Measurements from ENCODE around the gene LTBP1. TPM values are rescaled to one million over a fixed set of nuclear protein-coding genes. Genes with fewer than 3 reads are reported as not detected.

Gene LTBP1
- total and polyA plus RNA-seq, 2 of the 13 experiments (the other 11 are each of a cell fraction or from before 2014, with no cell fraction given), result 0.12 to 0.22 TPM

- TF ChIP-seq, protein P1, sequence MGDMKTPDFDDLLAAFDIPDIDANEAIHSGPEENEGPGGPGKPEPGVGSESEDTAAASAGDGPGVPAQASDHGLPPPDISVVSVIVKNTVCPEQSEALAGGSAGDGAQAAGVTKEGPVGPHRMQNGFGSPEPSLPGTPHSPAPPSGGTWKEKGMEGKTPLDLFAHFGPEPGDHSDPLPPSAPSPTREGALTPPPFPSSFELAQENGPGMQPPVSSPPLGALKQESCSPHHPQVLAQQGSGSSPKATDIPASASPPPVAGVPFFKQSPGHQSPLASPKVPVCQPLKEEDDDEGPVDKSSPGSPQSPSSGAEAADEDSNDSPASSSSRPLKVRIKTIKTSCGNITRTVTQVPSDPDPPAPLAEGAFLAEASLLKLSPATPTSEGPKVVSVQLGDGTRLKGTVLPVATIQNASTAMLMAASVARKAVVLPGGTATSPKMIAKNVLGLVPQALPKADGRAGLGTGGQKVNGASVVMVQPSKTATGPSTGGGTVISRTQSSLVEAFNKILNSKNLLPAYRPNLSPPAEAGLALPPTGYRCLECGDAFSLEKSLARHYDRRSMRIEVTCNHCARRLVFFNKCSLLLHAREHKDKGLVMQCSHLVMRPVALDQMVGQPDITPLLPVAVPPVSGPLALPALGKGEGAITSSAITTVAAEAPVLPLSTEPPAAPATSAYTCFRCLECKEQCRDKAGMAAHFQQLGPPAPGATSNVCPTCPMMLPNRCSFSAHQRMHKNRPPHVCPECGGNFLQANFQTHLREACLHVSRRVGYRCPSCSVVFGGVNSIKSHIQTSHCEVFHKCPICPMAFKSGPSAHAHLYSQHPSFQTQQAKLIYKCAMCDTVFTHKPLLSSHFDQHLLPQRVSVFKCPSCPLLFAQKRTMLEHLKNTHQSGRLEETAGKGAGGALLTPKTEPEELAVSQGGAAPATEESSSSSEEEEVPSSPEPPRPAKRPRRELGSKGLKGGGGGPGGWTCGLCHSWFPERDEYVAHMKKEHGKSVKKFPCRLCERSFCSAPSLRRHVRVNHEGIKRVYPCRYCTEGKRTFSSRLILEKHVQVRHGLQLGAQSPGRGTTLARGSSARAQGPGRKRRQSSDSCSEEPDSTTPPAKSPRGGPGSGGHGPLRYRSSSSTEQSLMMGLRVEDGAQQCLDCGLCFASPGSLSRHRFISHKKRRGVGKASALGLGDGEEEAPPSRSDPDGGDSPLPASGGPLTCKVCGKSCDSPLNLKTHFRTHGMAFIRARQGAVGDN (CRISPR knock-in tag; IDR thresholded peaks at IDR 0.05), result peak; percentile 37; the same call in 1 of the 2 replicates
- TF ChIP-seq BCL6 (CRISPR knock-in tag; IDR thresholded peaks at IDR 0.05) (no peak), JUN (CRISPR knock-in tag; IDR thresholded peaks at IDR 0.05) (peak; percentile 82; the same call in 1 of the 2 replicates), JDP2 (CRISPR knock-in tag; IDR thresholded peaks at IDR 0.05; ENCODE audit: borderline replicate concordance) (no peak), ZNF737 (CRISPR knock-in tag; IDR thresholded peaks at IDR 0.05; ENCODE audit: borderline replicate concordance) (no peak), ZGPAT (CRISPR knock-in tag; IDR thresholded peaks at IDR 0.05) (peak; percentile 39; the same call in 1 of the 2 replicates), POLR2A (IDR thresholded peaks at IDR 0.05; ENCODE audit: insufficient read depth in 1 of 2, low read depth in 2 of 2, low read length in 2 of 2) (no peak), KLF13 (CRISPR knock-in tag; IDR thresholded peaks at IDR 0.05) (no peak), HMG20A (CRISPR knock-in tag; IDR thresholded peaks at IDR 0.05; ENCODE audit: borderline replicate concordance) (peak; percentile 69; the same call in 1 of the 2 replicates), ATF7 (IDR thresholded peaks at IDR 0.05) (peak; percentile 40; the same call in 1 of the 2 replicates), ATF7 (CRISPR knock-in tag; IDR thresholded peaks at IDR 0.05) (0 out of 2 replicates have a peak, but pooled peaks have one; percentile 28), NR3C1 (CRISPR knock-in tag; IDR thresholded peaks at IDR 0.05) (no peak), NRL (CRISPR knock-in tag; IDR thresholded peaks at IDR 0.05; ENCODE audit: borderline replicate concordance) (0 out of 2 replicates have a peak, but pooled peaks have one; percentile 33), ZSCAN9 (CRISPR knock-in tag; IDR thresholded peaks at IDR 0.05; ENCODE audit: borderline replicate concordance) (no peak), TBP (CRISPR knock-in tag; IDR thresholded peaks at IDR 0.05) (no peak), KDM2A (CRISPR knock-in tag; IDR thresholded peaks at IDR 0.05; ENCODE audit: borderline replicate concordance, low read depth) (peak; percentile 38; the same call in 1 of the 2 replicates), RFX5 (IDR thresholded peaks at IDR 0.05; ENCODE audit: low read depth, low read length) (no peak), ELF1 (CRISPR knock-in tag; IDR thresholded peaks at IDR 0.05) (no peak)
- TF ChIP-seq, protein P2, sequence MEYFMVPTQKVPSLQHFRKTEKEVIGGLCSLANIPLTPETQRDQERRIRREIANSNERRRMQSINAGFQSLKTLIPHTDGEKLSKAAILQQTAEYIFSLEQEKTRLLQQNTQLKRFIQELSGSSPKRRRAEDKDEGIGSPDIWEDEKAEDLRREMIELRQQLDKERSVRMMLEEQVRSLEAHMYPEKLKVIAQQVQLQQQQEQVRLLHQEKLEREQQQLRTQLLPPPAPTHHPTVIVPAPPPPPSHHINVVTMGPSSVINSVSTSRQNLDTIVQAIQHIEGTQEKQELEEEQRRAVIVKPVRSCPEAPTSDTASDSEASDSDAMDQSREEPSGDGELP (IDR thresholded peaks at IDR 0.05; ENCODE audit: borderline replicate concordance, low read depth), result peak; percentile 87
- TF ChIP-seq, protein P3, sequence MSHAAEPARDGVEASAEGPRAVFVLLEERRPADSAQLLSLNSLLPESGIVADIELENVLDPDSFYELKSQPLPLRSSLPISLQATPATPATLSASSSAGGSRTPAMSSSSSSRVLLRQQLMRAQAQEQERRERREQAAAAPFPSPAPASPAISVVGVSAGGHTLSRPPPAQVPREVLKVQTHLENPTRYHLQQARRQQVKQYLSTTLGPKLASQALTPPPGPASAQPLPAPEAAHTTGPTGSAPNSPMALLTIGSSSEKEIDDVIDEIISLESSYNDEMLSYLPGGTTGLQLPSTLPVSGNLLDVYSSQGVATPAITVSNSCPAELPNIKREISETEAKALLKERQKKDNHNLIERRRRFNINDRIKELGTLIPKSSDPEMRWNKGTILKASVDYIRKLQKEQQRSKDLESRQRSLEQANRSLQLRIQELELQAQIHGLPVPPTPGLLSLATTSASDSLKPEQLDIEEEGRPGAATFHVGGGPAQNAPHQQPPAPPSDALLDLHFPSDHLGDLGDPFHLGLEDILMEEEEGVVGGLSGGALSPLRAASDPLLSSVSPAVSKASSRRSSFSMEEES (CRISPR knock-in tag; IDR thresholded peaks at IDR 0.05), result peak; percentile 95
- TF ChIP-seq, protein P4, sequence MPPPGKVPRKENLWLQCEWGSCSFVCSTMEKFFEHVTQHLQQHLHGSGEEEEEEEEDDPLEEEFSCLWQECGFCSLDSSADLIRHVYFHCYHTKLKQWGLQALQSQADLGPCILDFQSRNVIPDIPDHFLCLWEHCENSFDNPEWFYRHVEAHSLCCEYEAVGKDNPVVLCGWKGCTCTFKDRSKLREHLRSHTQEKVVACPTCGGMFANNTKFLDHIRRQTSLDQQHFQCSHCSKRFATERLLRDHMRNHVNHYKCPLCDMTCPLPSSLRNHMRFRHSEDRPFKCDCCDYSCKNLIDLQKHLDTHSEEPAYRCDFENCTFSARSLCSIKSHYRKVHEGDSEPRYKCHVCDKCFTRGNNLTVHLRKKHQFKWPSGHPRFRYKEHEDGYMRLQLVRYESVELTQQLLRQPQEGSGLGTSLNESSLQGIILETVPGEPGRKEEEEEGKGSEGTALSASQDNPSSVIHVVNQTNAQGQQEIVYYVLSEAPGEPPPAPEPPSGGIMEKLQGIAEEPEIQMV (CRISPR knock-in tag; IDR thresholded peaks at IDR 0.05; ENCODE audit: low read depth), result no peak
These were observed 329.1 kb downstream of the LTBP1 start (continued) for GRCh38 chr2:33275689-33276444.

Data from HepG2 (cell line).